BLaER1 (cell line): Measurements from ENCODE around the gene NPAS3.

ENCODE experiments used
- H3K27ac ChIP-seq: shearing (Covaris generic); formaldehyde crosslinking; 2 replicates; pipeline ENCODE4 v1.8.1; 2022
- H3K27me3 ChIP-seq: shearing (Covaris generic); formaldehyde crosslinking; 2 replicates; pipeline ENCODE4 v1.8.1; 2022
- H3K36me3 ChIP-seq: shearing (Covaris generic); formaldehyde crosslinking; 2 replicates; pipeline ENCODE4 v1.8.1; 2022
- H3K4me1 ChIP-seq: shearing (Covaris generic); formaldehyde crosslinking; 2 replicates; pipeline ENCODE4 v1.8.1; 2022
- H3K4me2 ChIP-seq: shearing (Covaris generic); formaldehyde crosslinking; 2 replicates; pipeline ENCODE4 v1.8.1; 2022
- H3K4me3 ChIP-seq: shearing (Covaris generic); formaldehyde crosslinking; 2 replicates; pipeline ENCODE4 v1.8.1; 2022
- H3K9ac ChIP-seq: shearing (Covaris generic); formaldehyde crosslinking; 2 replicates; pipeline ENCODE4 v1.8.1; 2022
- H3K9me3 ChIP-seq: shearing (Covaris generic); formaldehyde crosslinking; 2 replicates; pipeline ENCODE4 v1.8.1; 2022
- H4K20me1 ChIP-seq: shearing (Covaris generic); formaldehyde crosslinking; 2 replicates; pipeline ENCODE4 v1.8.1; 2022
- Cebpa-rat ChIP-seq: shearing (Covaris generic); IDR thresholded peaks from 2 replicates; pipeline ENCODE4 v1.8.1; 2022

The NPAS3 gene

GRCh38 chr14:33587791-33588190, 649.1 kb downstream of the NPAS3 start:
- no peak overlapping the region for H3K4me3 ChIP-seq
- H3K27me3 ChIP-seq, result no peaks in the 10 kb centered on the region
- no peaks in the 10 kb centered on the region for H3K36me3 ChIP-seq
- H3K27ac ChIP-seq, result no peak overlapping the region
- no peaks in the 10 kb centered on the region for H4K20me1 ChIP-seq
- no peaks in the 10 kb centered on the region for H3K9me3 ChIP-seq
- no peak overlapping the region for H3K4me2 ChIP-seq
- no peak overlapping the region for H3K9ac ChIP-seq
- no peak for TF ChIP-seq Cebpa-rat
- no peaks in the 10 kb centered on the region for H3K4me1 ChIP-seq

- Histone ChIP-seq H3K9me3 (no peaks in the 10 kb centered on the region), H3K4me3 (no peak overlapping the region), H3K27me3 (no peaks in the 10 kb centered on the region), H3K4me1 (no peaks in the 10 kb centered on the region), H3K9ac (no peak overlapping the region), H4K20me1 (no peaks in the 10 kb centered on the region), H3K4me2 (no peak overlapping the region), H3K36me3 (no peaks in the 10 kb centered on the region), H3K27ac (no peak overlapping the region)
- TF ChIP-seq Cebpa-rat, result no peak
These were observed 650.1 kb downstream of the NPAS3 start for GRCh38 chr14:33588771-33589170.

GRCh38 chr14:33589334-33589733, 650.7 kb downstream of the NPAS3 start:
- Histone ChIP-seq H3K4me2 (no peak overlapping the region), H3K27ac (no peak overlapping the region)
- no peak for TF ChIP-seq Cebpa-rat

GRCh38 chr14:33590891-33591630, 652.4 kb downstream of the NPAS3 start:
- H3K9ac ChIP-seq, result no peak overlapping the region
- no peak overlapping the region for H3K4me2 ChIP-seq
- no peak overlapping the region for H3K4me3 ChIP-seq
- H3K36me3 ChIP-seq, result no peaks in the 10 kb centered on the region
- no peaks in the 10 kb centered on the region for H3K4me1 ChIP-seq
- H3K9me3 ChIP-seq, result no peaks in the 10 kb centered on the region
- no peak for TF ChIP-seq Cebpa-rat
- no peak overlapping the region for H3K27ac ChIP-seq
- H3K27me3 ChIP-seq, result no peaks in the 10 kb centered on the region
- H4K20me1 ChIP-seq, result no peaks in the 10 kb centered on the region

More at GRCh38 chr14:33589334-33589733, 650.7 kb downstream of the NPAS3 start:
- Histone ChIP-seq H3K36me3 (no peaks in the 10 kb centered on the region), H3K4me1 (no peaks in the 10 kb centered on the region), H4K20me1 (no peaks in the 10 kb centered on the region), H3K27me3 (no peaks in the 10 kb centered on the region), H3K9me3 (no peaks in the 10 kb centered on the region), H3K4me3 (no peak overlapping the region), H3K9ac (no peak overlapping the region)

GRCh38 chr14:33592297-33592696, 653.6 kb downstream of the NPAS3 start:
- Histone ChIP-seq H4K20me1 (no peaks in the 10 kb centered on the region), H3K36me3 (no peaks in the 10 kb centered on the region), H3K9me3 (no peaks in the 10 kb centered on the region), H3K27me3 (no peaks in the 10 kb centered on the region), H3K27ac (no peak overlapping the region), H3K4me1 (no peaks in the 10 kb centered on the region), H3K9ac (no peak overlapping the region), H3K4me2 (no peak overlapping the region), H3K4me3 (no peak overlapping the region)
- no peak for TF ChIP-seq Cebpa-rat

GRCh38 chr14:33596211-33597080, 657.8 kb downstream of the NPAS3 start:
- no peak overlapping the region for H3K27ac ChIP-seq
- H3K9ac ChIP-seq, result no peak overlapping the region
- no peaks in the 10 kb centered on the region for H3K4me1 ChIP-seq
- H3K9me3 ChIP-seq, result no peaks in the 10 kb centered on the region
- H3K4me3 ChIP-seq, result no peak overlapping the region
- no peaks in the 10 kb centered on the region for H3K27me3 ChIP-seq
- H3K36me3 ChIP-seq, result no peaks in the 10 kb centered on the region
- H3K4me2 ChIP-seq, result no peak overlapping the region
- no peak for TF ChIP-seq Cebpa-rat
- H4K20me1 ChIP-seq, result no peaks in the 10 kb centered on the region

GRCh38 chr14:33598582-33598981, 659.9 kb downstream of the NPAS3 start:
- H3K9ac ChIP-seq, result no peak overlapping the region
- no peaks in the 10 kb centered on the region for H3K4me1 ChIP-seq
- no peak overlapping the region for H3K4me3 ChIP-seq
- H3K4me2 ChIP-seq, result no peak overlapping the region
- no peaks in the 10 kb centered on the region for H4K20me1 ChIP-seq
- H3K36me3 ChIP-seq, result no peaks in the 10 kb centered on the region
- no peaks in the 10 kb centered on the region for H3K27me3 ChIP-seq
- H3K27ac ChIP-seq, result no peak overlapping the region
- no peaks in the 10 kb centered on the region for H3K9me3 ChIP-seq
- no peak for TF ChIP-seq Cebpa-rat

GRCh38 chr14:33602396-33602795, 663.7 kb downstream of the NPAS3 start:
- no peaks in the 10 kb centered on the region for H3K27me3 ChIP-seq
- no peak overlapping the region for H3K9ac ChIP-seq
- H3K4me1 ChIP-seq, result no peaks in the 10 kb centered on the region
- H3K27ac ChIP-seq, result no peak overlapping the region
- H3K9me3 ChIP-seq, result no peaks in the 10 kb centered on the region
- H4K20me1 ChIP-seq, result no peaks in the 10 kb centered on the region
- no peaks in the 10 kb centered on the region for H3K36me3 ChIP-seq
- H3K4me3 ChIP-seq, result no peak overlapping the region
- no peak overlapping the region for H3K4me2 ChIP-seq
- TF ChIP-seq Cebpa-rat, result no peak

GRCh38 chr14:33606591-33606990, 667.9 kb downstream of the NPAS3 start:
- Histone ChIP-seq H4K20me1 (no peaks in the 10 kb centered on the region), H3K36me3 (no peaks in the 10 kb centered on the region), H3K9ac (no peak overlapping the region), H3K4me2 (no peak overlapping the region), H3K4me1 (no peaks in the 10 kb centered on the region), H3K9me3 (no peaks in the 10 kb centered on the region), H3K27me3 (no peaks in the 10 kb centered on the region), H3K27ac (no peak overlapping the region), H3K4me3 (no peak overlapping the region)
- TF ChIP-seq Cebpa-rat, result no peak

GRCh38 chr14:33609582-33609981, 670.9 kb downstream of the NPAS3 start:
- Histone ChIP-seq H3K9me3 (no peaks in the 10 kb centered on the region), H3K27me3 (no peaks in the 10 kb centered on the region), H3K4me3 (no peak overlapping the region), H3K9ac (no peak overlapping the region), H3K4me2 (no peak overlapping the region), H3K36me3 (no peaks in the 10 kb centered on the region), H4K20me1 (no peaks in the 10 kb centered on the region), H3K27ac (no peak overlapping the region), H3K4me1 (no peaks in the 10 kb centered on the region)
- TF ChIP-seq Cebpa-rat, result no peak
